ENCODE measurements around the gene ACIN1.

- no peak for TF ChIP-seq CTCF (IDR thresholded peaks at IDR 0.05)
- no peak for TF ChIP-seq EP300 (IDR thresholded peaks at IDR 0.05)
Observed at GRCh38 chr14:23024612-23025075, 70.3 kb downstream of the ACIN1 start.

Measured in tibial nerve (tissue), 4 donors.